ENCODE results near the gene PRG3. TPM values are rescaled to one million over a fixed set of nuclear protein-coding genes. Genes with fewer than 3 reads are reported as not detected.

The PRG3 gene
- total and polyA plus RNA-seq, 2 donors (not counting 3 experiments of a cell fraction or from before 2014, with no cell fraction given), result not detected

DNA sequence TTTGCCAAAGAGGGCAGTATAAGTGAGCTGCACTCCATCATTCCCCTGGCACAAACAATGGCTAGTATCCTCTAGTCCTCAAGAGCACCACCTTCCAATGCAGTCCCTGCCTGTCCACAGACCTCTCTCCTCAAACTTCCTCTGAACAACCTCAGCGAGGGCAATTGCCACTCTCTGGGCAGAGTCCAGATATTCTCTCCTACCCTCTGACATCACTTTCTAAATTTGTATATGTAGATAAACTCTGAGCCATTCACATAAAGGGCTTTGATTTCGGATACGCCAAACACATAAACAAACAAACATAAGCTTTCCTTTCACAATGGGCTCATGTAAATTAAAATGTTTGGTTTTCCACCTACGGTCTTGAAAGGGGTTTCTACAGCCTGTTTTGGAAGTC is 49.0 kb upstream of the PRG3 start:
- peaks cover 12% of the 10 kb centered on the region for H3K79me2 ChIP-seq (ENCODE audit: control insufficient read depth, insufficient read depth, low read length)
- H3K27me3 ChIP-seq (ENCODE audit: control insufficient read depth in 2 of 2, insufficient read depth in 2 of 2, low read length in 2 of 2), result peaks cover 4 to 9% of the 10 kb centered on the region in 2 experiments
- H3K9me3 ChIP-seq (replicated peaks; ENCODE audit: control insufficient read depth, insufficient read depth, low read length), result no peaks in the 10 kb centered on the region
- DNase-seq (ENCODE audit: low read depth, low spot score) (no peak), FAIRE-seq (no peak)
- BruUV-seq (replicated peaks), result no TSS peak
- no peak overlapping the region for H3K9ac ChIP-seq (replicated peaks; ENCODE audit: extremely low read depth, insufficient read depth, low read length)
- intact Hi-C loops (cut with micrococcal nuclease), result loop anchor here (10.0 kb wide), 1 partner anchor 575 kb away; no protein-coding TSS in a partner anchor
- H3K4me2 ChIP-seq (ENCODE audit: insufficient read depth, low read length), result no peak overlapping the region
- no peak overlapping the region for H3K27ac ChIP-seq (ENCODE audit: insufficient read depth, low read depth, low read length)
- no peaks in the 10 kb centered on the region for H4K20me1 ChIP-seq (replicated peaks; ENCODE audit: control insufficient read depth, extremely low read depth, insufficient read depth, low read length)
- ChIA-PET CTCF (interaction anchor here (0.7 to 1.9 kb wide), 4 partner anchors 27 to 84 kb away, joined by 3 to 9 read pairs (median 6); no protein-coding TSS in a partner anchor), POLR2A (no interaction called here)
- H2AFZ ChIP-seq (ENCODE audit: low read depth, low read length), result no peak overlapping the region
- no peaks in the 10 kb centered on the region for H3K9me1 ChIP-seq (replicated peaks; ENCODE audit: control insufficient read depth, extremely low read depth, insufficient read depth, low read length)
- no peaks in the 10 kb centered on the region for H3K36me3 ChIP-seq (ENCODE audit: control insufficient read depth in 2 of 2, extremely low read depth in 1 of 2, insufficient read depth in 2 of 2, low read length in 2 of 2)
- H3K4me3 ChIP-seq (replicated peaks in 1 of 3; ENCODE audit: insufficient read depth in 1 of 3, low read depth in 1 of 3, low read length in 3 of 3), result no peak overlapping the region
- dilution Hi-C loops (cut with MboI; ENCODE audit: extremely low pct_ligation_motif_present, low sequenced_read_pairs), result no loop called here
- H3K4me1 ChIP-seq (ENCODE audit: control insufficient read depth, extremely low read depth, insufficient read depth, low read length), result peaks cover 22% of the 10 kb centered on the region
- TF ChIP-seq MYC (IDR thresholded peaks at IDR 0.05; ENCODE audit: low read depth, low read length) (no peak), POLR2A (IDR thresholded peaks at IDR 0.05; ENCODE audit: low read depth, low read length) (no peak), JUN (IDR thresholded peaks at IDR 0.05; ENCODE audit: borderline replicate concordance, insufficient read depth, insufficient read length, low read depth) (no peak), POLR2AphosphoS5 (IDR thresholded peaks at IDR 0.05; ENCODE audit: insufficient read depth, low read depth, low read length) (no peak), FOS (IDR thresholded peaks at IDR 0.05; ENCODE audit: borderline replicate concordance, insufficient read depth, low read length) (no peak), GATA2 (IDR thresholded peaks at IDR 0.05; ENCODE audit: insufficient read depth, insufficient read length, low read depth, low read length) (no peak), CTCF (IDR thresholded peaks at IDR 0.05; ENCODE audit: extremely low read depth in 1 of 2, insufficient read depth in 1 of 2, low read depth in 1 of 2, low read length in 2 of 2) (no peak), EZH2 (IDR thresholded peaks at IDR 0.05; ENCODE audit: borderline replicate concordance, low read depth, low read length, severe bottlenecking) (no peak)
- TF ChIP-seq, protein P1, sequence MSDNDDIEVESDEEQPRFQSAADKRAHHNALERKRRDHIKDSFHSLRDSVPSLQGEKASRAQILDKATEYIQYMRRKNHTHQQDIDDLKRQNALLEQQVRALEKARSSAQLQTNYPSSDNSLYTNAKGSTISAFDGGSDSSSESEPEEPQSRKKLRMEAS (IDR thresholded peaks at IDR 0.05; ENCODE audit: insufficient read depth, insufficient read length), result no peak

Measured in endothelial cell of umbilical vein (primary cell).